HCT116 (cell line): ENCODE data around the gene F7. TPM values are rescaled to one million over a fixed set of nuclear protein-coding genes. Genes with fewer than 3 reads are reported as not detected.

Experiments used
- ATAC-seq: fragments of 200-7000 bp; cut with Tn5 transposase; 2 replicates; pipeline ENCODE4 v1.9.1; 2020; ENCODE audit warnings: mild to moderate bottlenecking, moderate library complexity
- BruUV-seq: library from RNA; stranded (reverse); fragments of 400-500 nt; replicated peaks from 2 replicates; lab custom pipeline; 2021; lab: Mats Ljungman, UMichigan
- CTCF ChIA-PET: fragments of 300-600 bp; sonication (Branson Sonifier 250); formaldehyde crosslinking; loops from one replicate; lab custom pipeline; 2021; ENCODE audit warnings: antibody characterized with exemption; lab: Charles Lee
- POLR2A ChIA-PET: fragments of 300-600, 350-600 bp; sonication (Branson Sonifier 250); formaldehyde crosslinking; loops from one replicate; lab custom pipeline; 2021; ENCODE audit warnings: antibody characterized with exemption; lab: Charles Lee
- RAD21 ChIA-PET, 2 experiments: fragments of 300-600 bp; sonication (Branson Sonifier 250); formaldehyde crosslinking; loops; one replicate each; lab custom pipeline; 2023; ENCODE audit warnings: low total read pairs in 2 of 2; ENCODE audit not compliant: uncharacterized antibody in 2 of 2, unreplicated experiment in 2 of 2, low non-redundant PET in 1 of 2; lab: Charles Lee
- DNase-seq: peaks from one replicate; pipeline ENCODE4 v3.0.0-alpha.2; 2010; ENCODE audit warnings: low read depth, low spot score
- H2AFZ ChIP-seq: fragments of 200-600 bp; shearing (Covaris generic), sonication (generic); 2 replicates; pipeline ENCODE4 v1.6.1; 2017; ENCODE audit warnings: low read depth, mixed run types, mixed read lengths, antibody characterized with exemption, low read length; ENCODE audit not compliant: poor library complexity, severe bottlenecking
- H3K27ac ChIP-seq: 2 replicates; pipeline ENCODE4 v1.5.1; 2012; ENCODE audit warnings: low read depth, low read length
- H3K27me3 ChIP-seq: fragments of 200-600 bp; sonication (generic); 2 replicates; pipeline ENCODE4 v1.6.1; 2016; ENCODE audit warnings: mixed run types, low read length, mixed read lengths; ENCODE audit not compliant: insufficient read depth
- H3K36me3 ChIP-seq, 2 experiments: fragments of 200-500 bp in 1 of 2; fragments of 200-600 bp in 1 of 2; sonication (Bioruptor generic) in 1 of 2; sonication (generic) in 1 of 2; 2 replicates each; pipeline versions ENCODE4 v1.5.1 to v1.6.1; 2014 to 2016; ENCODE audit warnings: low read length in 2 of 2, inconsistent platforms in 1 of 2, mixed read lengths in 1 of 2, mixed run types in 1 of 2; ENCODE audit not compliant: insufficient read depth in 2 of 2, control insufficient read depth in 1 of 2
- H3K4me1 ChIP-seq, 2 experiments: fragments of 200-600 bp in 1 of 2; sonication (generic) in 1 of 2; 2 replicates each; pipeline versions ENCODE4 v1.5.1 to v1.6.1; 2012 to 2017; ENCODE audit warnings: low read length in 2 of 2, inconsistent platforms in 1 of 2, mild to moderate bottlenecking in 1 of 2, mixed read lengths in 1 of 2, mixed run types in 1 of 2, moderate library complexity in 1 of 2; ENCODE audit not compliant: insufficient read depth in 2 of 2, control insufficient read depth in 1 of 2
- H3K4me2 ChIP-seq: fragments of 200-600 bp; sonication (generic); 2 replicates; pipeline ENCODE4 v1.6.1; 2017; ENCODE audit warnings: mixed run types, low read length, mixed read lengths
- H3K4me3 ChIP-seq, 2 experiments: fragments of 200-600 bp in 1 of 2; sonication (generic) in 1 of 2; replicated peaks in 1 of 2; 2 replicates each; pipeline ENCODE4 v1.5.1; 2011 to 2016; ENCODE audit warnings: low read length in 2 of 2, control low read depth in 1 of 2, low read depth in 1 of 2, mild to moderate bottlenecking in 1 of 2, mixed read lengths in 1 of 2, mixed run types in 1 of 2
- H3K79me2 ChIP-seq: fragments of 200-600 bp; sonication (generic); 2 replicates; pipeline ENCODE4 v1.6.1; 2017; ENCODE audit warnings: mild to moderate bottlenecking, mixed run types, low read length, moderate library complexity, mixed read lengths; ENCODE audit not compliant: insufficient read depth
- H3K9ac ChIP-seq: fragments of 200-600 bp; sonication (generic); 2 replicates; pipeline ENCODE4 v1.6.1; 2016; ENCODE audit warnings: low read length, mixed read lengths
- H3K9me2 ChIP-seq: fragments of 200-600 bp; sonication (generic), shearing (Covaris generic); 2 replicates; pipeline ENCODE4 v1.6.1; 2017; ENCODE audit warnings: mixed run types, mild to moderate bottlenecking, moderate library complexity; ENCODE audit not compliant: insufficient read depth
- H3K9me3 ChIP-seq, 2 experiments: fragments of 200-500 bp in 1 of 2; fragments of 200-600 bp in 1 of 2; sonication (Bioruptor generic) in 1 of 2; sonication (generic) in 1 of 2; 2 replicates each; pipeline ENCODE4 v1.6.1; 2014 to 2017; ENCODE audit warnings: low read length in 2 of 2, mixed read lengths in 2 of 2, inconsistent platforms in 1 of 2, low read depth in 1 of 2, mild to moderate bottlenecking in 1 of 2, mixed run types in 1 of 2, moderate library complexity in 1 of 2; ENCODE audit not compliant: control insufficient read depth in 1 of 2, insufficient read depth in 1 of 2
- H4K20me1 ChIP-seq: fragments of 200-600 bp; sonication (generic), shearing (Covaris generic); 2 replicates; pipeline ENCODE4 v1.6.1; 2017; ENCODE audit warnings: mixed run types, mild to moderate bottlenecking, moderate library complexity; ENCODE audit not compliant: insufficient read depth
- EGR1 ChIP-seq: IDR thresholded peaks from 2 replicates; pipeline ENCODE4 v1.6.1; 2012; ENCODE audit warnings: low read depth
- EZH2 ChIP-seq: fragments of 200-600 bp; sonication (generic); IDR thresholded peaks from 2 replicates; pipeline ENCODE4 v1.6.1; 2017; ENCODE audit warnings: antibody characterized with exemption, mixed run types
- EZH2phosphoT487 ChIP-seq: fragments of 200-600 bp; IDR thresholded peaks from 2 replicates; pipeline ENCODE4 v1.6.1; 2018; ENCODE audit warnings: antibody characterized with exemption, borderline replicate concordance
- FOSL1 ChIP-seq: IDR thresholded peaks from 2 replicates; pipeline ENCODE4 v1.6.1; 2012; ENCODE audit warnings: low read depth
- POLR2AphosphoS5 ChIP-seq: IDR thresholded peaks from 2 replicates; pipeline ENCODE4 v1.6.1; 2011; ENCODE audit warnings: mild to moderate bottlenecking, low read depth, low read length, moderate library complexity
- TCF7L2 ChIP-seq: IDR thresholded peaks from 2 replicates; pipeline ENCODE4 v1.7.0; 2011; ENCODE audit warnings: borderline replicate concordance, inconsistent platforms; ENCODE audit not compliant: insufficient read depth, insufficient read length; ENCODE audit errors: extremely low read depth
- intact Hi-C: fragments of 100-400 bp; cut with micrococcal nuclease; formaldehyde crosslinking; loops from 2 replicates; pipeline ENCODE4 v1.10.0; 2022
- total RNA-seq: library from RNA; stranded (reverse); gene quantifications from one replicate; pipeline ENCODE4 v1.2.1, GENCODE V29; 2021; ENCODE audit not compliant: unreplicated experiment
- TF ChIP-seq, protein P1 (sequence below): IDR thresholded peaks from 2 replicates; pipeline ENCODE4 v1.6.1; 2012
- TF ChIP-seq, protein P2 (sequence below): IDR thresholded peaks from 2 replicates; pipeline ENCODE4 v1.6.1; 2012
- TF ChIP-seq, protein P3 (sequence below), 3 experiments: fragments of 200-600 bp in 1 of 3; sonication (generic) in 1 of 3; IDR thresholded peaks in 2 of 3; conservative IDR thresholded peaks in 1 of 3; 2 replicates each; pipeline ENCODE4 v1.5.1; 2012 to 2017; ENCODE audit warnings: low read depth in 2 of 3, low read length in 2 of 3, antibody characterized with exemption in 1 of 3, borderline replicate concordance in 1 of 3, control low read depth in 1 of 3, mild to moderate bottlenecking in 1 of 3, mixed read lengths in 1 of 3, mixed run types in 1 of 3, moderate library complexity in 1 of 3; ENCODE audit not compliant: insufficient read depth in 1 of 3

F7 gene
- total RNA-seq, 1 experiment from 2014 or later: not detected

GRCh38 chr13:113119822-113120189, 14.2 kb downstream of the F7 start:
- Histone ChIP-seq H3K9ac (no peak overlapping the region), H3K36me3 (no peaks in the 10 kb centered on the region), H3K79me2 (no peaks in the 10 kb centered on the region), H4K20me1 (no peaks in the 10 kb centered on the region), H3K27ac (no peak overlapping the region), H3K4me1 (peaks cover 4 to 21% of the 10 kb centered on the region in 2 experiments; a peak in 3 of 4 replicates), H3K9me3 (no peaks in the 10 kb centered on the region), H3K9me2 (no peaks in the 10 kb centered on the region), H3K27me3 (0 out of 2 replicates have a peak, but pooled peaks cover 4% of the 10 kb centered on the region), H3K4me3 (no peak overlapping the region), H2AFZ (no peak overlapping the region), H3K4me2 (no peak overlapping the region)
- RAD21 ChIA-PET: no interaction called here
- no peak for ATAC-seq
- TF ChIP-seq, protein P1, sequence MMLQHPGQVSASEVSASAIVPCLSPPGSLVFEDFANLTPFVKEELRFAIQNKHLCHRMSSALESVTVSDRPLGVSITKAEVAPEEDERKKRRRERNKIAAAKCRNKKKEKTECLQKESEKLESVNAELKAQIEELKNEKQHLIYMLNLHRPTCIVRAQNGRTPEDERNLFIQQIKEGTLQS: no peak
- no peak for TF ChIP-seq EZH2phosphoT487
- intact Hi-C loops: loop anchor here (5.0 kb wide), 1 partner anchor 83 kb away; no protein-coding TSS in a partner anchor
- POLR2A ChIA-PET: no interaction called here
- no peak for DNase-seq
- CTCF ChIA-PET: no interaction called here
- no TSS peak for BruUV-seq

DNA sequence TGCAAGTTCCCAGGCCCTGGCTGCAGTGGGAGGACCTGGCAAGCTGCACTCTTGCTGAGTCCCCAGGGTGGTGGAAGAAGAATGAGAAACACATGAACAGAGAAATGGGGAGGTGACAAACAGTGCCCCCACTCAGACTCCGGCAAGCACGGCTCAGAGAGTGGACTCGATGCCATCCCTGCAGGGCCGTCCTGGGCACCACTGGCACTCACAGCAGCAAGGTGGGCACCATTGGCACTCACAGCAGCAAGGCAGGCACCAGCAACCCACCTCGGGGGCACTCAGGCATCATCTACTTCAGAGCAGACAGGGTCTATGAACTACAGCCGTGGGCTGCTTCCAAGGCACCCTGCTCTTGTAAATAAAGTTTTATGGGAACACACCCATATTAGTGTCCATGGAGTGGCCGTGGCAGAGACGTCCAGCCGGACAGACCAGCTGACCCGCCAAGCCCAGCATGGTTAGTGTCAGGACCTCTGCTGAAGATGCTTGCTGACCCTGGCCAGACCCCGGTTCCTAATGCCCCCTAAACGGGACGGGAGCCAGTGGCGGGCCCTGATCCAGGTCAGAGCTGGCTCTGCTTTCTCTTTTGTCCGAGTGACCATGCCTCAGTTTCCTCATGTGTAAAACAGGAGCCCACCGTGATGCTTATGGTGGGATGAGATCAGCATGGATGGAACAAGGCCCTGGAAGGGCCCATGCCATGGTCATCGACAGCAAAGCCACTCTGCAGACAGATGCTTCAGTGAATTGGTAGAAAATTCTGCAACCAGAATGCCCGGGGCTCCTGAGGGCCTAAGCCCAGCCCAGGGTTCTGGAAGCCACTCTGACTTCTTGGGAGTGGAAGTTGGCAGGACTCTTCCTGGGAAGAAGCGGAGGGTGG, 14.9 kb downstream of the F7 start:
- Histone ChIP-seq H3K27ac (no peak overlapping the region), H3K79me2 (no peaks in the 10 kb centered on the region), H3K9ac (no peak overlapping the region), H3K4me2 (no peak overlapping the region), H2AFZ (no peak overlapping the region), H3K27me3 (0 out of 2 replicates have a peak, but pooled peaks cover 4% of the 10 kb centered on the region), H3K9me2 (no peaks in the 10 kb centered on the region), H3K9me3 (no peaks in the 10 kb centered on the region), H3K4me1 (peaks cover 4 to 21% of the 10 kb centered on the region in 2 experiments; a peak in 3 of 4 replicates), H4K20me1 (no peaks in the 10 kb centered on the region), H3K4me3 (no peak overlapping the region), H3K36me3 (no peaks in the 10 kb centered on the region)
- BruUV-seq: no TSS peak
- ChIA-PET CTCF (no interaction called here), POLR2A (no interaction called here), RAD21 (no interaction called here)
- TF ChIP-seq POLR2AphosphoS5 (no peak), TCF7L2 (no peak), EGR1 (no peak), FOSL1 (no peak), EZH2 (no peak)
- TF ChIP-seq, protein P1: no peak
- TF ChIP-seq, protein P2, sequence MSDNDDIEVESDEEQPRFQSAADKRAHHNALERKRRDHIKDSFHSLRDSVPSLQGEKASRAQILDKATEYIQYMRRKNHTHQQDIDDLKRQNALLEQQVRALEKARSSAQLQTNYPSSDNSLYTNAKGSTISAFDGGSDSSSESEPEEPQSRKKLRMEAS: no peak
- TF ChIP-seq, protein P3, sequence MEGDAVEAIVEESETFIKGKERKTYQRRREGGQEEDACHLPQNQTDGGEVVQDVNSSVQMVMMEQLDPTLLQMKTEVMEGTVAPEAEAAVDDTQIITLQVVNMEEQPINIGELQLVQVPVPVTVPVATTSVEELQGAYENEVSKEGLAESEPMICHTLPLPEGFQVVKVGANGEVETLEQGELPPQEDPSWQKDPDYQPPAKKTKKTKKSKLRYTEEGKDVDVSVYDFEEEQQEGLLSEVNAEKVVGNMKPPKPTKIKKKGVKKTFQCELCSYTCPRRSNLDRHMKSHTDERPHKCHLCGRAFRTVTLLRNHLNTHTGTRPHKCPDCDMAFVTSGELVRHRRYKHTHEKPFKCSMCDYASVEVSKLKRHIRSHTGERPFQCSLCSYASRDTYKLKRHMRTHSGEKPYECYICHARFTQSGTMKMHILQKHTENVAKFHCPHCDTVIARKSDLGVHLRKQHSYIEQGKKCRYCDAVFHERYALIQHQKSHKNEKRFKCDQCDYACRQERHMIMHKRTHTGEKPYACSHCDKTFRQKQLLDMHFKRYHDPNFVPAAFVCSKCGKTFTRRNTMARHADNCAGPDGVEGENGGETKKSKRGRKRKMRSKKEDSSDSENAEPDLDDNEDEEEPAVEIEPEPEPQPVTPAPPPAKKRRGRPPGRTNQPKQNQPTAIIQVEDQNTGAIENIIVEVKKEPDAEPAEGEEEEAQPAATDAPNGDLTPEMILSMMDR (IDR thresholded peaks at IDR 0.05 in 2 of 3, conservative IDR thresholded peaks at IDR 0.05 in 1 of 3; ENCODE audit: borderline replicate concordance in 1 of 3, insufficient read depth in 1 of 3, low read depth in 2 of 3, low read length in 2 of 3): no peak
- ATAC-seq (no peak), DNase-seq (no peak)
- intact Hi-C loops: loop anchor here (5.0 kb wide), 1 partner anchor 83 kb away; no protein-coding TSS in a partner anchor
